Measurements from ENCODE around the gene HPD.
A peak's percentile ranks its signal among the peaks of the same experiment; 100 is the strongest.
"Not testable (repeated sequence)": the region's sequence is repeated elsewhere in the genome, so short reads cannot be mapped to it uniquely, and the experiment has no call there.

Gene HPD

GRCh38 chr12:121893961-121894460, 35.4 kb upstream of the HPD start:
- POLR2A ChIA-PET, result interaction anchor here (0.6 kb wide), 1 partner anchor 191 kb away, joined by 3 read pairs; no protein-coding TSS in a partner anchor
- CTCF ChIA-PET, result interaction anchor here (1.1 to 1.2 kb wide), 2 partner anchors 82 to 100 kb away, joined by 5 to 7 read pairs; partner anchors contain the start of gene RHOF
- no peak for TF ChIP-seq NFRKB (IDR thresholded peaks at IDR 0.05)
- TF ChIP-seq ARNT (IDR thresholded peaks at IDR 0.05), result no peak
- no peak for TF ChIP-seq L3MBTL2 (conservative IDR thresholded peaks at IDR 0.05)
- TF ChIP-seq CTBP1 (IDR thresholded peaks at IDR 0.05; ENCODE audit: borderline replicate concordance), result no peak
- no peak for TF ChIP-seq BHLHE40 (IDR thresholded peaks at IDR 0.05; ENCODE audit: borderline replicate concordance)
- no peak for TF ChIP-seq LEF1 (IDR thresholded peaks at IDR 0.05; ENCODE audit: borderline replicate concordance)
- TF ChIP-seq FOXM1 (IDR thresholded peaks at IDR 0.05; ENCODE audit: borderline replicate concordance), result no peak
- TF ChIP-seq FOXA1 (IDR thresholded peaks at IDR 0.05), result no peak
- no peak for TF ChIP-seq PKNOX1 (IDR thresholded peaks at IDR 0.05)
- DNase-seq (ENCODE audit: extremely low spot score), result no peak

- ChIA-PET CTCF (interaction anchor here (1.1 to 2.0 kb wide), 3 partner anchors 81 to 98 kb away, joined by 5 to 7 read pairs (median 7); partner anchors contain the start of gene RHOF), POLR2A (no interaction called here)
- no peak for DNase-seq (ENCODE audit: extremely low spot score)
These were observed 34.3 kb upstream of the HPD start for GRCh38 chr12:121892673-121893561.

GRCh38 chr12:121889661-121890060, 31.0 kb upstream of the HPD start:
- not testable (repeated sequence) for DNase-seq (ENCODE audit: extremely low spot score)
- ChIA-PET CTCF (interaction anchor here (1.4 to 2.7 kb wide), 2 partner anchors 78 to 94 kb away, joined by 4 to 28 read pairs; partner anchors contain the start of gene RHOF), POLR2A (interaction anchor here (2.3 kb wide), 1 partner anchor 95 kb away, joined by 18 read pairs; the partner anchor contains the start of gene RHOF)

More at GRCh38 chr12:121892673-121893561, 34.3 kb upstream of the HPD start:
- TF ChIP-seq ARNT (IDR thresholded peaks at IDR 0.05) (no peak), FOXK2 (IDR thresholded peaks at IDR 0.05) (no peak), FOXM1 (IDR thresholded peaks at IDR 0.05; ENCODE audit: borderline replicate concordance) (no peak), NFRKB (IDR thresholded peaks at IDR 0.05) (no peak), PKNOX1 (IDR thresholded peaks at IDR 0.05) (no peak), LEF1 (IDR thresholded peaks at IDR 0.05; ENCODE audit: borderline replicate concordance) (no peak), TARDBP (IDR thresholded peaks at IDR 0.05) (no peak), HDGF (IDR thresholded peaks at IDR 0.05; ENCODE audit: borderline replicate concordance) (no peak), SUZ12 (IDR thresholded peaks at IDR 0.05) (no peak), ELF4 (IDR thresholded peaks at IDR 0.05) (no peak), CTBP1 (IDR thresholded peaks at IDR 0.05; ENCODE audit: borderline replicate concordance) (no peak), L3MBTL2 (conservative IDR thresholded peaks at IDR 0.05) (no peak), ZNF384 (IDR thresholded peaks at IDR 0.05) (no peak), BHLHE40 (IDR thresholded peaks at IDR 0.05; ENCODE audit: borderline replicate concordance) (no peak), FOXA1 (IDR thresholded peaks at IDR 0.05) (no peak), SP1 (IDR thresholded peaks at IDR 0.05) (no peak)

- ChIA-PET POLR2A (interaction anchor here (2.3 kb wide), 1 partner anchor 94 kb away, joined by 18 read pairs; the partner anchor contains the start of gene RHOF), CTCF (interaction anchor here (1.0 to 2.7 kb wide), 3 partner anchors 11 to 94 kb away, joined by 3 to 28 read pairs (median 4); partner anchors contain the start of gene RHOF)
- DNase-seq (ENCODE audit: extremely low spot score), result no peak
- TF ChIP-seq SUZ12 (IDR thresholded peaks at IDR 0.05) (no peak), HDGF (IDR thresholded peaks at IDR 0.05; ENCODE audit: borderline replicate concordance) (no peak), FOXA1 (IDR thresholded peaks at IDR 0.05) (no peak), FOXK2 (IDR thresholded peaks at IDR 0.05) (no peak), BHLHE40 (IDR thresholded peaks at IDR 0.05; ENCODE audit: borderline replicate concordance) (no peak), PKNOX1 (IDR thresholded peaks at IDR 0.05) (no peak), NFRKB (IDR thresholded peaks at IDR 0.05) (no peak), CTBP1 (IDR thresholded peaks at IDR 0.05; ENCODE audit: borderline replicate concordance) (no peak), L3MBTL2 (conservative IDR thresholded peaks at IDR 0.05) (no peak), LEF1 (IDR thresholded peaks at IDR 0.05; ENCODE audit: borderline replicate concordance) (no peak), ZNF384 (IDR thresholded peaks at IDR 0.05) (no peak), ELF4 (IDR thresholded peaks at IDR 0.05) (no peak), SP1 (IDR thresholded peaks at IDR 0.05) (no peak), FOXM1 (IDR thresholded peaks at IDR 0.05; ENCODE audit: borderline replicate concordance) (no peak), ARNT (IDR thresholded peaks at IDR 0.05) (no peak), TARDBP (IDR thresholded peaks at IDR 0.05) (no peak)
These were observed 30.6 kb upstream of the HPD start for GRCh38 chr12:121889274-121889624.

- TF ChIP-seq ZNF384 (IDR thresholded peaks at IDR 0.05) (no peak), FOXK2 (IDR thresholded peaks at IDR 0.05) (no peak), CTBP1 (IDR thresholded peaks at IDR 0.05; ENCODE audit: borderline replicate concordance) (no peak), LEF1 (IDR thresholded peaks at IDR 0.05; ENCODE audit: borderline replicate concordance) (no peak), TARDBP (IDR thresholded peaks at IDR 0.05) (peak; percentile 97), ELF4 (IDR thresholded peaks at IDR 0.05) (no peak; the same call in 1 of the 2 replicates), PKNOX1 (IDR thresholded peaks at IDR 0.05) (no peak), L3MBTL2 (conservative IDR thresholded peaks at IDR 0.05) (peak; percentile 90), BHLHE40 (IDR thresholded peaks at IDR 0.05; ENCODE audit: borderline replicate concordance) (no peak), FOXA1 (IDR thresholded peaks at IDR 0.05) (no peak), SUZ12 (IDR thresholded peaks at IDR 0.05) (no peak), HDGF (IDR thresholded peaks at IDR 0.05; ENCODE audit: borderline replicate concordance) (no peak), NFRKB (IDR thresholded peaks at IDR 0.05) (no peak), ARNT (IDR thresholded peaks at IDR 0.05) (no peak), FOXM1 (IDR thresholded peaks at IDR 0.05; ENCODE audit: borderline replicate concordance) (0 out of 2 replicates have a peak, but pooled peaks have one; percentile 6), SP1 (IDR thresholded peaks at IDR 0.05) (no peak)
- DNase-seq (ENCODE audit: extremely low spot score), result peak; percentile 97
- CTCF ChIA-PET, result interaction anchor here (0.6 to 2.7 kb wide), 9 partner anchors 10 to 1286 kb away, joined by 3 to 28 read pairs (median 4); partner anchors contain the start of gene RHOF
- POLR2A ChIA-PET, result interaction anchor here (0.5 to 2.3 kb wide), 18 partner anchors 11 to 537 kb away, joined by 3 to 18 read pairs (median 4); partner anchors contain the start of genes ANAPC5, RHOF and TMEM120B
These were observed 30.0 kb upstream of the HPD start, which contains the start of gene PSMD9 for GRCh38 chr12:121888478-121889273. PSMD9 (plus strand) TSS chr12:121888790; CDS start chr12:121888857, 67 bp downstream.

Measured in HEK293T (cell line).